Right renal pelvis (tissue), 4 donors: ENCODE results near the gene ANKFN1. TPM values are rescaled to one million over a fixed set of nuclear protein-coding genes. Genes with fewer than 3 reads are reported as not detected.
"Not testable (repeated sequence)": the region's sequence is repeated elsewhere in the genome, so short reads cannot be mapped to it uniquely, and the experiment has no call there.

Experiments used
- DNase-seq, 4 donors: peaks; one replicate each; pipeline ENCODE4 v3.0.0-alpha.2; 2013; ENCODE audit warnings: low read depth in 4 of 4, low spot score in 3 of 4, missing footprints in 1 of 4
- polyA plus RNA-seq, 4 donors: library from polyadenylated mRNA; unstranded; fragments of 120-200 nt; gene quantifications; one replicate each; pipeline ENCODE4 v1.2.1, GENCODE V29; 2013; ENCODE audit not compliant: insufficient read length in 4 of 4

Gene ANKFN1
- polyA plus RNA-seq, 4 donors, result 0.51 to 1.3 (median 0.69) TPM

DNA sequence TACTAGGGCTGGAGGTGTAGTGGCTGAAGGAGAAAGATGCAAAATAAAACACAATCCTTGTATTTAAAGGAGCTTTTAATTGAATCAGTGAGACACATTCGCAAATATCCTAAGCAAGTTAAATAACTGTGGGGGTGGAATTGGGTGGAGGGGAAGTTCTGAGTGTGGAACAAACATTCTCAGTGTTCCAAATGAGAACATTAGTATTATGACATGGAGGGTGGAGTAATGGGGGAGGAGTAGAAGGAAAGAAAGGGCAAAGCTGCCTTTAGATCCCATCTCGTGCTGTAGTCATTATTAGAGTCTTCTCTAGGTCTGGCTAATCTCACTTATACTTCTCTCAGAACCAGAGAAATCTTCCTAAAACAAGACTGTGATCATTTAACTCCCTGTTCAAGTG, 169.7 kb downstream of the ANKFN1 start:
- no peak for DNase-seq

GRCh38 chr17:56324676-56325075, 171.4 kb downstream of the ANKFN1 start:
- no peak for DNase-seq

DNA sequence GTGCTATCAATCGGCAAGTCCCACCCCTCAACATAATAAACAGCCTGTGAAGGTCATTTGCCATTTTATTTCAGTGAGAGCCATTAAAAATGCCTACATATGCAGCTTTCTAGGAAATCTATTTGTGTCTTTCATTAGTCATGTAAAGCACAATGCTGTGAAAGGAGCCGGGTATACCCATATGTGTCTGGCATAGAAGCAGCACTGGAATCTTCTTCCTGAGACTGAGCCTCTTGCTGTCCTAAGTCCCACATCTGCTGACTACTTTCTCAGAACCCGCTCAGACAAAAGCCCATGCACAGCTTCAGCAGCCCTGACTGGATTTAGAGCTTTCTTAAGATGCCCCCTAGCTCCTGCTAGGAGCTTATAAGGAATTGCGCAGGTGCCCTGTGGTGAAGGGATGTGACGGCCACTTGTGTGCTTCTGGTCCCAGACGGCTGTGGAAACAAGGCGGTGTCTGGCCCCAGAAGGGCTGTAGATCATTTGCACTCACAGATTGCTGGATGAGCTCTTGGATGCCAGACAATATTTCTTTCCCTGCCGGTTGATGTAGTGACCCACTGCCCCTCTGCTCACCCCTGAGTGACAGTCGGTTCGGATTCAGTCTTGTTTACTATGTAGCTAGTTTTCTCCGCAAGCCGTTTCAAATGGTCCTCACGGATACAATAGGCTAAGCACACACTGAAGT, 172.2 kb downstream of the ANKFN1 start:
- no peak for DNase-seq

- DNase-seq, result no peak
Measured at GRCh38 chr17:56326001-56326359, 172.7 kb downstream of the ANKFN1 start.

DNA sequence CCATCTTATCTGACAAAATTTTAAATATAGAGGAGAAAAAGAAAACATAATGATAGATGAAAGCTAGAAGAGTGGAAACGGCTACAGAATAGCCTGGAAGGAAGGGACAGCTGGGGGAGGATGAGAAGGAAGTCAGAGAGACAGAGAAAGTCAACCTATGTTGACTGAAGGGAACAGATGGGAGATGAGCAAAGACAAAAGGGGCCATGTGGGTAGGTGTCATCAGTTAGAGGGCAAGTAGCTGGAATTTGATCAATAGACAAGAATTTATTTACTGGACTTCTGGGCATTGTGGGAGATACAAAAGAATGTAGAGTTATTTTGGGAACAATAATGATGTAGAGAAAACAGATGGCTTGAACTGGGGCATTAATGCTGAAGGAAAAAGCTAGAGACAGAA, 194.4 kb downstream of the ANKFN1 start:
- no peak for DNase-seq

DNA sequence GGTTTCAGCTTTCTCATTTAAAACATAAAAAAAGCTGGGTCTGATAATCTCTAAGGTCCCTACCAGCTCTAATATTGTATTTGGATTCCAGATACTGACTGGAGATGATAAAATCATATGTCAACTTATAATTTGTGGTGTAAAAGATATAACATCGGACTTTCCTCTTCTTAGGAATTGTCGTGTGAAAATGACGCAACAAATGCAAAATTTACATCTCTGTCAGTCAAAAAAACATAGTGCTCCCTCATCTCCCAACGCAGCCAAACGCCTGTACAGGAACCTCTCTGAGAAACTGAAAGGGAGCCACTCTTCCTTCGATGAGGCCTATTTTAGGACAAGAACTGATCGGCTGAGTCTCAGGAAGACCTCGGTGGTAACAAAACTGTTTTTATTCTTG, 197.3 kb downstream of the ANKFN1 start:
- no peak for DNase-seq

GRCh38 chr17:56351675-56352074, 198.4 kb downstream of the ANKFN1 start:
- DNase-seq, result no peak

DNA sequence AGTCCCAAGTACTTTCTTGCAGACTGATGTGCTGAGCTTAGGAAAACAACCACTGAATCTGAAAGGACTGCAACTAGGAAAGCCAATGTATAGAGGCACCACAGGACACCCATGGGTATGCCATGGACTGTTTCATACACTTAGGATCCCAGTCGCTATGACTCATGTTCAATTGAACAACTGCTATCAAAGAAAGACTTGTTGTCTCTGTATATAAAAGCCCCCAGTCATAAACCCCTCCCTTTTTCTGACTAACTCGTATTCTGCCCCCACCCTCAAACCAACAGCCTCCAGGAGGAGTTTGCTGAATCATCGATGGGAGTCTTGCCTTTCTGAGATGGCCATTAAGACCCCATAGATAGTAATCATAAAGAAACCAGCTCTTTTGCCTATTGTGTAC, 205.4 kb downstream of the ANKFN1 start:
- DNase-seq, result no peak

DNA sequence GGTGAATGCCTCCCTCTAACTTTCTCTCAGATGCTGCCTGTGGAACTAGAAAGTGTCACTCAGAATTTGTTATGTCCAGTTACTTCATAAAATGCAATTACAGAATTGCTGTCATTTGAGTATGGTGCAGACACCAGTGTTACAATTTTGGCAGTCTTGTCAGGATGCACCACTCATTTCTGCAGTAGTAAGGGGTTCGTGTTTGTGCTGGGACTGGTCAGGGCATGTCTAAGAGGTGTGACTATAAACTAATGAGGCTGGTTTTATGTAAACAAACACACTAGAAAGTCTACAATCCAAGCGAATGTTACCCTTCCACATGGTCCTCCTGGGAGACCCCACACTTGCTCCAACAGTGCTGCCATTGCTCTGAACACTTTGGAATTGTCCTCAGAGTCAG, 206.2 kb downstream of the ANKFN1 start:
- DNase-seq, result no peak

DNA sequence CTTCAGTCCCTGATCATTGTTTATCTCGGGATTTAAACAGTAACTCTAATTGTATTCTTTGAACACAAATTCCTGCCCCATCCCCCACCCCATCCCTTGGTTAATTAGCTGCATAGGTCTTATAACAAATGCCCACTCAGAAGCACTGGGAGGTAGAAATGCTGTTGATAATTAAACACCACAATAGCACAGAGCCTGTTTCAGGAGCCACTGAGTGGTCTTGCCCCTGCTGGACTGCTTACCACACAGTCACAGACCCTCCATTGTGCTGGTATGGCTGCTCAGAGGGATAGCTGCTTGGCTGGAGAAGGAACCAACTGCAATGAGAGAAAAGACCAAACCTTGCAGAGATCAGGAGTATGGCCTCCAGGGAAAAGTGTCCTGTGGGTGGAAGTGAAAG, 214.1 kb downstream of the ANKFN1 start:
- DNase-seq, result peak; percentile 8 to 43 (median 26)

- no peak for DNase-seq
Measured at GRCh38 chr17:56373981-56374833, 220.9 kb downstream of the ANKFN1 start.

GRCh38 chr17:56389356-56389755, 236.1 kb downstream of the ANKFN1 start:
- DNase-seq, result no peak

DNA sequence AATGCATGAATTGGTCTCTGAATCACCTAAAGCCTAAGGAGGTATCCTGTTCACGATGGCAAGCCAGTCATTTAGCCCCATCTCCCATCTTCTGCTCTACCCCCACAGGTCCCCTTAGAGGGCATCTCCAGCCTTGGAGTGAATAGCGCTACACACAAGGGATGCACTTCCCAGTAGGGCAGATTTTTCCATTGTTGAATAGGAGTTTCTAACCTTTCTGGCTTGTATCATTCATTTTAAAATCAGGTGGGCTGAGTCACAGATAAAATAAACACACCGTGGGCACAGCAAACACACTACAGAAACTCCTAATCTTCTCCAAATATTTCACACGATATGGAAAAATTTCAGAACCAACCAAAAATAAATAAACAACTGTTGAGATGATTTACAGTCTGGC, 239.0 kb downstream of the ANKFN1 start:
- DNase-seq, result no peak

DNA sequence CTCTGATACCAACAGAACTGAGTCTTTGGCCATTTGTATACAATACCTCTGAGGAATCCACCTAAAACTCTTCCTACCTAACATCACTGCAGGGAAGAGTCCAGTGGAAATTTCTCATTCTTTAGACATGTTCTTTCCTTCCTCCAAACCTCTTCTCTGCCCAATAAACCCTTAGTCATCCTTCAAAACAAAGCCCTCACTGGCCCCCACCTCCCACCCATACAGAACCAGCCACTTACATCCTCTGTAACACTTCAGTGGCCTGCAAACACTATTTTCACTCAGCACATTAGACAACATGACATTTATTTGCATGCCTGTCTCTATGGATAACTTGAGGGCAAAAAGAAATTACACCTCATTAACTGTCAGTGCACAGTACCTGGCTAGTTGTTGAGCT, 239.9 kb downstream of the ANKFN1 start:
- no peak for DNase-seq

DNA sequence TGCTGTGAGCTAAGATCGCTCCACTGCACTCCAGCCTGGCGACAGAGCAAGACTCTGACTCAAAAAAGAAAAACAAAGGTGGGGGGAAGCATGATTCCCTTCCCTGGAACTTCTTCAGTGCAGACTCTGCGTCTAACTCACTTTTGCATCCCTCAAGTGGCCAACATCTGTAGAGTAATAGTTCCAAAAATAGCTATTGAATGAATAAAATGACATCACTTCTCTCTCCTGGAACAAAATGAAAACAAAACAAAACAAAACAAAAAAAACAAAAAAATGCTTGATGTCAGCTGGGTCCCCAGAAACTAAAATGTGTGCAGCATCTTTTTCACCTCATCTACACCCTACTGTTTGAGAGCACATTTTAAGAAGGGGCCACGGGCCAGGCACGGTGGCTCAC, 242.5 kb downstream of the ANKFN1 start:
- DNase-seq, result no peak

DNA sequence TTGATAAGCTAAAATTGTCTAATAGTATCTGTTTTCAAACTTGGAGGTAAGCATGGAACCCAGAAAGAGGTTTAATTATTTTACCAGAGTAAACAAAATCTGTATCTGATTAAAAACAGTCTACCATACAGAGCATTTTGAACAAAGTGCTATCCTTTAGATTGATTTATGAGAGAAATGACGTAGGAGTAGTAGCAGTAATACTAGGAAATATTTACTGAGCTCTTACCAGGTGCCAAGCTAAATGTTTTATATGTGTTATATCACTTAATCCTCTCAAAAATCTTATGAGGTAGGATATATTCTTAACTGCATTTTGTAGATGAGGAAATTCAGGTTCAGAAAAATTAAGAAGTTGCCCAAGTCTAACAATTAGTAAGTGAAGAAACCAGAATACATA, 253.8 kb downstream of the ANKFN1 start:
- DNase-seq, result no peak

DNA sequence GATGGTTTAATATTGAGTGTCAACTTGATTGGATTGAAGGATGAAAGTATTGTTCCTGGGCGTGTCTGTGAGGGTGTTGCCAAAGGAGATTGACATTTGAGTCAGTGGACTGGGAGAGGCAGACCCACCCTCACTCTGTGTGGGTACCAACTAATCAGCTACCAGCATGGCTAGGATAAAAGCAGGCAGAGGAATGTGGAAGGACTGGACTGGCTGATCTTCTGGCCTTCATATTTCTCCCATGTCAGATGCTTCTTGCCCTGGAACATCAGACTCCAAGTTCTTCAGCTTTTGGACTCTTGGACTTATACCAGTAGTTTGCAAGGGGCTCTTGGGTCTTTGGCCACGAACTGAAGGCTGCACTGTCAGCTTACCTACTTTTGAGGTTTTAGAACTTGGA, 259.1 kb downstream of the ANKFN1 start:
- not testable (repeated sequence) for DNase-seq

DNA sequence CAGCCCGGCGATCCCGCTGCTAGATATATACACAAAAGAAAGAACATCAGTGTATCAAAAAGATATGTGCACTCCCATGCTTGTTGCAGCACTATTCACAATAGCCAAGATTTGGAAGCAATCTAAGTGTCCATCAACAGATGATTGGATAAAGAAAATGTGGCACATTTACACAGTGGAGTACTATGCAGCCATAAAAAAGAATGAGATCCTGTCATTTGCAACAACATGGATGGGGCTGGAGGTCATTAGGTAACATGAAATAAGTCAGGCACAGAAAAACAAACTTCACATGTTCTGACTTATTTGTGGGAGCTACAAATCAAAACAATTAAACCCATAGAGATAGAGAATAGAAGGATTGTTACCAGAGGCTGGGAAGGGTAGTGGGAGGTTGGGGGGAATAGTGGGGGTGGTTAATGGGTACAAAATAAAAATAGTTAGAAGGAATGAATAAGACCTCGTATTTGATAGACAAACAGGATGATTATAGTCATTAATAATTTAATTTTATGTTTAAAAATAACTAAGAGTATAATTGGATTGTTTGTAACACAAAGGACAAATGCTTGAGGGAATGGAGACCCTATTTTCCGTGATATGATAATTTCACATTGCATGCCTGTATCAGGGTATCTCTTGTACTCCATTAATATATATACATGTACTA, 263.5 kb downstream of the ANKFN1 start:
- no peak for DNase-seq

DNA sequence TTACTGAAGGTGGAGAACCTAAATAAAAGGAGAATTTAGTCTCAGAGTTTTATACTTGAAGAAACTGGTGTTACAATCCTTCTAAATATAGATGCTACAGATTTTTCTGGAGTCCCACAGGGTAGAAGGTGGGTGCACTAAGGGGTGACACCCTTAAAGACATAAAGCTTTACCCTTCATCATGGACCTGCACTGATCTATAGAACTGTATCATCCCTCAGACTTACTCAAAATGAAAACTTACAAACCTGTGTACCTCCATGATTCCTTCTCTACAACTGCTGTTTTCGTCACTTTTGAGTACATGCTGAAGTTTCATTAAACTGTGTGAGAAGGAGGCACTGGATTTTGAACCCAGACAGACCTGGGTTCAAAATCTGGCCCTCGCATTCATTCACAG, 270.7 kb downstream of the ANKFN1 start:
- no peak for DNase-seq

DNA sequence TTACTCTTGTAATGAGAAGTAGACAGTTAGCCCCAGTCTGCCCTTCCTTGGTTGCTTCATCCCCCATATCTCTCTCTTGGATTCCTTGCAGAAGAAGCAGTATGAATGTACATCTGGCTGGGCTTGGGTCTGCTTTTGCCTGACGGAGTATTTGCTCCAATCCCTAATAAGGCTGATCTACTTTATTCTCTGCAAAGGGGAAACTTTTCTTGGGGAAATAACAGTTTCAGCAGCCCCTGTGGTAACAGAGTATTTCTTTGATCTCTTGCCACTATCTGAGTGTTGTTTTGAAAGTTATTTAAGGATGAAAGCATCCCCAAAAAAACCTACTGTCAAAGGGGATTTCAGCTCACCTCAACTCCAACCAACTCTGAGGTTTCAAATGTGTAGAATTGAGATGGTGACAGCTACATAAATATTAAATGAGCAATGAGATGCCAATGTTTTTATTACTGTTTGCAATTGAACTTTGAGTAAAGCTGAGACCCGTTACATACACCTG, 271.3 kb downstream of the ANKFN1 start:
- no peak for DNase-seq

GRCh38 chr17:56425483-56425882, 272.2 kb downstream of the ANKFN1 start:
- DNase-seq, result no peak

- no peak for DNase-seq
Measured at GRCh38 chr17:56426901-56427300, 273.6 kb downstream of the ANKFN1 start.
